ENCODE data around the gene DDX39B.
"Not testable (repeated sequence)": the region's sequence is repeated elsewhere in the genome, so short reads cannot be mapped to it uniquely, and the experiment has no call there.

The DDX39B gene

GRCh38 chr6:31525932-31526591 is 15.7 kb downstream of the DDX39B start:
- no peak for DNase-seq

DNA sequence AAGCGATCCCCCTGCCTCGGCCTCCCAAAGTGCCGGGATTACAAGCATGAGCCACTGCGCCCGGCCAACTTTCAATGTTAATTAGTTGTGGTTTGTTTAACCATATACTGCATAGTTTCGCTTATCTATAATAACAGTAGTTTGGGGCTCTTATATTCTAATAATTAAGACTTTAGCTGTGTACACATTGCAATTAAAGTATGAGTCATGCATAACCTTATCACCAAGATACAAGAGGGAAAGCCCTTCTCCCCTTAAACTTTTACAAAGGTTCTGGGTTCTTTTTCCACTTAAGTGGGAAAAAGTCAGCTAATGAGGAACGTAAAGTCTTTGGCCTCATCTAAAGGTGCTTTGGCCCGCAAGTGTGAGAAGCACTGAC is 16.3 kb downstream of the DDX39B start:
- no peak for DNase-seq

- DNase-seq, result peak in 1 of 3 experiments; percentile 27
These were observed 20.0 kb downstream of the DDX39B start for GRCh38 chr6:31521835-31522234.

- no peak for DNase-seq
These were observed 28.2 kb downstream of the DDX39B start for GRCh38 chr6:31513456-31514165.

DNA sequence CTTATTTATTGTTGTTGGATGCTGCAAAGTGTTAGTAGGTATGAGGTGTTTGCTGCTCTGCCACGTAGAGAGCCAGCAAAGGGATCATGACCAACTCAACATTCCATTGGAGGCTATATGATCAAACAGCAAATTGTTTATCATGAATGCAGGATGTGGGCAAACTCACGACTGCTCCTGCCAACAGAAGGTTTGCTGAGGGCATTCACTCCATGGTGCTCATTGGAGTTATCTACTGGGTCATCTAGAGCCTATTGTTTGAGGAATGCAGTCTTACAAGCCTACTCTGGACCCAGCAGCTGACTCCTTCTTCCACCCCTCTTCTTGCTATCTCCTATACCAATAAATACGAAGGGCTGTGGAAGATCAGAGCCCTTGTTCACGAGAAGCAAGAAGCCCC is 31.8 kb downstream of the DDX39B start:
- DNase-seq, result no peak

DNA sequence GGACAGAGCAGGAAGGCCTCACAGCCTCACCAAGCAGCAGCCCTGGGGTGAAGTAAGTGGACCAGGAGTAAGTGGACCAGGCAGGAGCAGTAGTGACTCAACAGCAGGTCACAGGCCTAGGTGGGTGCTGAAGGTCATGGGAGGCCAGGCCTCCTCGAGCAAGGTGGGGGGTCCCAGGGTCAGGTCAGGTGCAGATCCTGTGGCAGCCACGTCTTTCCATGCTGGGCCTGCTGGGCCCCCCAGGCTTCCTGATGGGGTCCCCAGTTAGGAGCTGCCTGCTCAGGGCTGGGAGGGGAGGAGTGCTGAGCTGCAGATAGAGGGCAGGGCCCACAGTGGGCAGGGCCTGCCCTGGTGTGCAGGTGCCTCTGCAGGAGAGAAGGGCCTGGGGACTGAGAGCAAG is 32.8 kb downstream of the DDX39B start:
- DNase-seq, result not testable (repeated sequence)

DNA sequence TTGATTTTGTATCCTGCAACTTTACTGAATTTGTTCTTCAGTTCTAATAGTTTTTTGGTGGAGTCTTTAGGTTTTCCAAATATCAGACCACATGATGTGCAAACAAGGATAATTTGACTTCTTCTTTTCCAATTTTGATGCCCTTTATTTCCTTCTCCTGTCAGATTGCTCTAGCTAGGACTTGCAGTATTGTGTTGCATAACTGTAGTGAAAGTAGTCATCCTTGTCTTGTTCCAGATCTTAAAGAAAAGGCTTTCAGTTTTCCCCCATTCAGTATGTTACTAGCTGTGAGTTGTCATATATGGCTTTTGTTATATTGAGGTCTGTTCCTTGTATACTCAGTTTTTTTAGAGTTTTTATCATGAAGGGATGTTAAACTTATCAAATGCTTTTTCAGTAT is 39.2 kb downstream of the DDX39B start:
- DNase-seq, result no peak

GRCh38 chr6:31499648-31500047 is 42.2 kb downstream of the DDX39B start:
- not testable (repeated sequence) for DNase-seq

- peak in 1 of 3 experiments; percentile 4 for DNase-seq
These were observed 43.1 kb downstream of the DDX39B start for GRCh38 chr6:31498748-31499147.

DNA sequence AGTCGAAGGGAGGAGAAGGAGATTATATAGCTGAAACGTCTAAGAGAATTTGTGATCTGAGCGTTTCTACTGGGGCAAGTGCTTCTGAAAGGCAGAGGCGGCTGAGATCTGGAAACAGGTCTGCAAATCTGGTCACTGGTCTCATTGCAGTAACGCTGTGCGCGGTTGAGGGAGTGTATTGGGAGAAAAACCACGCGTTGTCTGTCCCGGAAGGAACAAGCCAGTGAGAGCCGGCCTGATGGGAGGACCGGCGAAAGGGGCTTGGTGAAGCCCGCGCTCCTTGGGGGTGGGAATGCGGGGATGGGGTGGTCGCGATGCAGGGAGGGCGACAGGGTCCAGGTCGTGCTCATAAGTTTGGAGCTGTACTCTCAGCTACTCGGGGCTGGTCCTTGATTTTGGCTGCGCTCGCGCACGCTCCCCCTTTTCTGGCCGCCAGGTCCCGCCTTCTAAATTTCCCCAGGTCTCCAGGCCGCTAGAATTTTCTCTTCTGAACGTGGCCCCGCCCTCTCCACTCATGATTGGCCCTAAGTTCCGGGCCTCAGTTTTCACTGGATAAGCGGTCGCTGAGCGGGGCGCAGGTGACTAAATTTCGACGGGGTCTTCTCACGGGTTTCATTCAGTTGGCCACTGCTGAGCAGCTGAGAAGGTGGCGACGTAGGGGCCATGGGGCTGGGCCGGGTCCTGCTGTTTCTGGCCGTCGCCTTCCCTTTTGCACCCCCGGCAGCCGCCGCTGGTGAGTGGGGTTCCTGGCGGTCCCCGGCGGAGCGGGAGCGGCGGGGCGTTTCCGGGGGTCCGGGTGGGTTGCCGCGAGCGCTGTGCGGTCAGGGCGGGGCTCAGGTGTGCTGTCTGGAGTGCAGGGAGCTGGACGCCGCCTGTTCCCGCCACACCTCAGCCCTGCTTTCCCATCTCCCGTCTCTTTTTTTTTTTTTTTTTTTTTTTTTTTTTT is 44.0 kb downstream of the DDX39B start, which contains the start of gene MICB:
TSS of gene MICB (plus strand) at position 615 of the 946 bp plus-strand sequence. CDS start at position 664, 49 bp downstream.
- DNase-seq, result peak in 2 of 3 experiments; percentile 56 to 73

- not testable (repeated sequence) for DNase-seq
These were observed 45.0 kb downstream of the DDX39B start for GRCh38 chr6:31496826-31497225.

- DNase-seq, result no peak
These were observed 46.2 kb downstream of the DDX39B start for GRCh38 chr6:31495580-31495979.

DNA sequence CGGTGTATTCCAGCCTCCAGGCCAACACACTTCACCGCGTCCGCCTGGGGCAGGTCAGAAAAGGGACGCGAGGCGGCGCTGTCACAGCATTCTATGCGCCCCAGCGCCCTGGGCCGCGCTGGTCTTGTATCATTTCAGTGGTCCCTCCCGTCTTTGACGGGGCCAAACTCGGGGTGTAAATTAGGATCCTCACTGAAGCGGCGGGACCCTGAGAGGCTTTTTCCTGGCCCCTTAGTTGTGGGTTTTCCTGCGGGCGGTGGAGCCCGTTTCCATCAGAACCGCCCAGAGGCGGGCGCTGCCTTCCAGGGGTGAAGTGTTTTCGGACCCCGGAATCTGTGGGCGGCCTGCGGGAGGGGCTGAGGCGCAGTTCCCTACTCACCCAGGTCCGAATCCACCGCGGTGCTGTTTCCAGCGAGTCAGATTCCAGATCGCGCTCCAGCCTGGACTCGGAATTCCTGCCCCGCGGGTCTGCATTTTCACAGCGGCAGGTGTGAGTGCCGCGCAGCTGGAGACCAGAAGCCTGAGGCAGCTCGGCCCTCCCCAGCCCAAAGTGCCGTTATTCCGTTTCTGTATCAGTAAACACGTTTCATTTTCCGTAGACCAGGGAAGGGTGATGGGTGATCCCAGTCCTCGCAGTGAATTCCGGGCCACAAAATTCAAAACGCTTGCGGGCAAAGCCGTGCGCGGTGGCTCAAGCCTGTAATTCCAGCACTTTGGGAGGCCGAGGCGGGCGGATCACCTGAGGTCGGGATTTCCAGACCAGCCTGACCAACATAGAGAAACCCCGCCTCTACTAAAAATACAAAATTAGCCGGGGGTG is 47.7 kb downstream of the DDX39B start:
- DNase-seq, result peak; percentile 34 to 76 (median 61)

GRCh38 chr6:31493550-31493874 is 48.3 kb downstream of the DDX39B start:
- DNase-seq, result not testable (repeated sequence)

- no peak for DNase-seq
These were observed 51.5 kb downstream of the DDX39B start for GRCh38 chr6:31490115-31490873.

- no peak for DNase-seq
These were observed 52.7 kb downstream of the DDX39B start for GRCh38 chr6:31489086-31489485.

- peak in 1 of 3 experiments; percentile 4 for DNase-seq
These were observed 54.1 kb downstream of the DDX39B start for GRCh38 chr6:31487674-31488073.

- not testable (repeated sequence) for DNase-seq
These were observed 55.6 kb downstream of the DDX39B start for GRCh38 chr6:31486065-31486837.

- DNase-seq, result no peak
These were observed 56.7 kb downstream of the DDX39B start for GRCh38 chr6:31485055-31485454.

DNA sequence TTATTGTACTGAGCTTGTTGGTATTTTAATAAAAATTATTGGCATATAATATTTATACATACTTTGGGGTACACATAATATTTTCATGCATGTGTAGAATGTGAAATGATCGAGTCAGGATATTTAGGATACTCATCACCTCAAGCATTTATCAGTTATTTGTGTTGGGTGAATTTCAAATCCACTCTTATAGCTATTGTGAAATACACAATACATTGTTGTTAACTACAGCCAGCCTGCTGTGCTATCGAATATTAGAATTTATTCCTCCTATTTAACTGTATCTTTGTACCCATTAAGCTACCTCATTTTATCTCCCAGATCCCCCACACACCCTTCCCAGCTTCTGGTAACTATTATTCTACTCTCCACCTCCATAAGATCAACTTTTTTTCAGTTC is 58.4 kb downstream of the DDX39B start:
- no peak for DNase-seq

DNA sequence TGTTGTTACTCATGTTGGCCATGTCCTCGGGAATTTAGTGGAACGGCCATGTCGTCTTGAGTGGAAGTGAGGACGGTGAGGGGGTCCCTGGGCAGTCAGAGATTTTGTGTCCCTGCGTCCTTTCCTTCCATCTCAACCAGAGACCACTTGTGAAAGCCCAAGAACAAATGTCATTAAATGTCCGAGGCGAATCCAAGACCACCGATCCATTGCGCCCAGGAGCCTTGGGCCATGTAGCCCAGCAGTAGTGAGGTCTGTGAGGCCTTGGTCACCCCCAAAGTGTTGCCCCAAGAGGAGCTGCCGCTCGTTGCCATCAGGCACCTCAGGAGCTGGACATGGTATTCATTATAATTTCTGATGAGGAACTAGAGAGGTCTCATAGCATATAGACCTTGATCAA is 61.2 kb downstream of the DDX39B start:
- DNase-seq, result no peak
